T-cell (primary cell): Measurements from ENCODE around the gene ZNF445. TPM values are rescaled to one million over a fixed set of nuclear protein-coding genes. Genes with fewer than 3 reads are reported as not detected.
A peak's percentile ranks its signal among the peaks of the same experiment; 100 is the strongest.

Experiments used
- ATAC-seq, 4 experiments: fragments of 200-7000 bp in 3 of 4; fragments of 150-1000 bp in 1 of 4; cut with Tn5 transposase; replicated peaks in 1 of 4; 1 replicate in 3 of 4; 2 replicates in 1 of 4; pipeline ENCODE4 v1.10.0; 2021; ENCODE audit warnings: moderate library complexity in 3 of 4, mild to moderate bottlenecking in 2 of 4, moderate number of reproducible peaks in 1 of 4
- CTCF ChIA-PET, 2 donors: fragments of 300-600 bp; sonication (Branson Sonifier 250); formaldehyde crosslinking; loops; one replicate each; lab custom pipeline; 2022; ENCODE audit warnings: antibody characterized with exemption in 2 of 2; lab: Charles Lee
- POLR2A ChIA-PET, 2 donors: fragments of 300-600 bp; sonication (Branson Sonifier 250); formaldehyde crosslinking; loops; one replicate each; lab custom pipeline; 2022; ENCODE audit warnings: antibody characterized with exemption in 2 of 2; lab: Charles Lee
- DNase-seq, 35 experiments: peaks; one replicate each; pipeline versions ENCODE4 v3.0.0 to v3.0.0-alpha.2; 2013 to 2023
- H3K27ac ChIP-seq: one replicate; pipeline ENCODE4 v1.5.1; 2013; ENCODE audit warnings: low read length
- H3K27me3 ChIP-seq, 2 experiments: replicated peaks in 1 of 2; 1 replicate in 1 of 2; 2 replicates in 1 of 2; pipeline versions ENCODE4 v1.6.1 to v1.7.0; 2013; ENCODE audit warnings: low read length in 1 of 2, mixed read lengths in 1 of 2; ENCODE audit not compliant: control insufficient read depth in 2 of 2, insufficient read depth in 2 of 2; ENCODE audit errors: extremely low read depth in 1 of 2
- H3K36me3 ChIP-seq, 2 donors: 1 replicate in 1 of 2; 2 replicates in 1 of 2; pipeline versions ENCODE4 v1.6.1 to v1.7.0; 2013; ENCODE audit warnings: low read length in 1 of 2; ENCODE audit not compliant: control insufficient read depth in 2 of 2, insufficient read depth in 1 of 2; ENCODE audit errors: extremely low read depth in 1 of 2
- H3K4me1 ChIP-seq, 2 experiments: 1 replicate in 1 of 2; 2 replicates in 1 of 2; pipeline versions ENCODE4 v1.6.1 to v1.7.0; 2013; ENCODE audit warnings: low read length in 2 of 2, mixed read lengths in 1 of 2; ENCODE audit not compliant: insufficient read depth in 2 of 2, control insufficient read depth in 1 of 2; ENCODE audit errors: extremely low read depth in 1 of 2
- H3K4me3 ChIP-seq, 2 donors: 1 replicate in 1 of 2; 2 replicates in 1 of 2; pipeline versions ENCODE4 v1.5.1 to v1.7.0; 2013; ENCODE audit warnings: mild to moderate bottlenecking in 2 of 2, low read length in 1 of 2, moderate library complexity in 1 of 2; ENCODE audit not compliant: control insufficient read depth in 1 of 2; ENCODE audit errors: extremely low read depth in 1 of 2
- H3K9me3 ChIP-seq: 2 replicates; pipeline ENCODE4 v1.7.0; 2013
- H3K27ac Mint-ChIP-seq, 2 donors: one replicate each; pipeline ENCODE4 v1.8.0; 2020 to 2021; ENCODE audit warnings: mild to moderate bottlenecking in 2 of 2, mixed read lengths in 2 of 2
- H3K27me3 Mint-ChIP-seq, 2 donors: one replicate each; pipeline ENCODE4 v1.8.0; 2021 to 2022; ENCODE audit warnings: mixed read lengths in 2 of 2
- H3K36me3 Mint-ChIP-seq: one replicate; pipeline ENCODE4 v1.8.0; 2021; ENCODE audit warnings: mixed read lengths
- H3K4me1 Mint-ChIP-seq, 3 donors: one replicate each; pipeline ENCODE4 v1.8.0; 2020 to 2022; ENCODE audit warnings: mixed read lengths in 3 of 3, mild to moderate bottlenecking in 1 of 3
- H3K4me3 Mint-ChIP-seq, 3 donors: one replicate each; pipeline ENCODE4 v1.8.0; 2020 to 2022; ENCODE audit warnings: mild to moderate bottlenecking in 3 of 3, mixed read lengths in 3 of 3, moderate library complexity in 3 of 3
- H3K9me3 Mint-ChIP-seq, 3 donors: one replicate each; pipeline ENCODE4 v1.8.0; 2020 to 2022; ENCODE audit warnings: mixed read lengths in 3 of 3
- WGBS: methylation state at CpG from one replicate; pipeline ENCODE4 v1.1.5; 2013; ENCODE audit warnings: missing lambda C conversion rate; ENCODE audit not compliant: insufficient coverage; 5-methylcytosine and 5-hydroxymethylcytosine counted together
- total RNA-seq, 35 experiments: library from RNA in 6 of 35; stranded (reverse) in 6 of 35; fragments of 120-200 nt in 1 of 35; gene quantifications; one replicate each; pipeline versions ENCODE4 v1.2.1 to v1.2.4 and lab custom pipeline; 2013 to 2026

Gene ZNF445
- total RNA-seq, 5 donors from 2014 or later (not counting 1 experiment from before 2014, with no cell fraction given), result 14.1 to 34.8 (median 29.6) TPM

- H3K27ac ChIP-seq, result no peak overlapping the region
- DNase-seq (no peak), ATAC-seq (no peak)
- H3K36me3 ChIP-seq, result peaks cover 0 to 15% of the 10 kb centered on the region in 2 donors
- peaks cover 15% of the 10 kb centered on the region for H3K9me3 ChIP-seq
- H3K4me1 Mint-ChIP-seq, result no peaks in the 10 kb centered on the region
- H3K36me3 Mint-ChIP-seq, result peaks cover 56% of the 10 kb centered on the region
- H3K4me1 ChIP-seq, result no peaks in the 10 kb centered on the region
- no peak overlapping the region for H3K4me3 Mint-ChIP-seq
- CTCF ChIA-PET, result no interaction called here
- POLR2A ChIA-PET, result no interaction called here
- no peaks in the 10 kb centered on the region for H3K27me3 ChIP-seq
- no peak overlapping the region for H3K27ac Mint-ChIP-seq
- peaks cover 0 to 39% (median 29%) of the 10 kb centered on the region in 3 donors for H3K9me3 Mint-ChIP-seq
- H3K4me3 ChIP-seq, result no peak overlapping the region
- WGBS, result 100% methylated on average over 1 of the region's 1 CpG
- H3K27me3 Mint-ChIP-seq, result no peaks in the 10 kb centered on the region
These were observed 15.0 kb upstream of the ZNF445 start for GRCh38 chr3:44492496-44492895.

GRCh38 chr3:44482721-44483120 lies 5.3 kb upstream of the ZNF445 start:
- Mint-ChIP-seq H3K4me1 (peaks cover 2 to 8% (median 5%) of the 10 kb centered on the region in 3 donors), H3K27me3 (no peaks in the 10 kb centered on the region), H3K9me3 (peaks cover 8 to 24% (median 12%) of the 10 kb centered on the region in 3 donors), H3K27ac (no peak overlapping the region), H3K36me3 (no peaks in the 10 kb centered on the region), H3K4me3 (no peak overlapping the region)
- no peak overlapping the region for H3K4me3 ChIP-seq
- peaks cover 2% of the 10 kb centered on the region for H3K9me3 ChIP-seq
- no peaks in the 10 kb centered on the region for H3K27me3 ChIP-seq
- ChIA-PET POLR2A (no interaction called here), CTCF (no interaction called here)
- DNase-seq (no peak), ATAC-seq (no peak)
- H3K36me3 ChIP-seq, result peaks cover 0 to 2% of the 10 kb centered on the region in 2 donors
- H3K4me1 ChIP-seq, result peaks cover 0 to 5% of the 10 kb centered on the region in 2 experiments
- 100% methylated on average over 1 of the region's 1 CpG for WGBS
- H3K27ac ChIP-seq, result no peak overlapping the region

- no peak for ATAC-seq
- no peaks in the 10 kb centered on the region for H3K36me3 Mint-ChIP-seq
- WGBS, result 95% methylated on average over 2 of the region's 2 CpGs
These were observed 1.2 kb upstream of the ZNF445 start for GRCh38 chr3:44478606-44479094.

GRCh38 chr3:44478055-44478468 lies 592 bp upstream of the ZNF445 start:
- DNase-seq (peak in 1 of 35 experiments; percentile 2), ATAC-seq (no peak)
- H3K27me3 ChIP-seq, result no peaks in the 10 kb centered on the region
- ChIA-PET POLR2A (interaction anchor here (0.8 to 1.1 kb wide), 3 partner anchors 11 to 33 kb away, joined by 4 to 6 read pairs (median 5); no protein-coding TSS in a partner anchor), CTCF (interaction anchor here (0.6 to 1.8 kb wide), 3 partner anchors 33 to 53 kb away, joined by 3 to 6 read pairs (median 3); no protein-coding TSS in a partner anchor)
- no peaks in the 10 kb centered on the region for H3K9me3 Mint-ChIP-seq
- peaks cover 12 to 19% of the 10 kb centered on the region in 2 experiments for H3K4me1 ChIP-seq
- no peaks in the 10 kb centered on the region for H3K36me3 ChIP-seq
- H3K36me3 Mint-ChIP-seq, result no peaks in the 10 kb centered on the region
- H3K9me3 ChIP-seq, result no peaks in the 10 kb centered on the region
- peak overlapping the region; percentile 79 to 83 for H3K27ac Mint-ChIP-seq
- no peak overlapping the region for H3K27ac ChIP-seq
- H3K4me3 ChIP-seq, result peak overlapping the region; percentile 53 to 83
- WGBS, result 100% methylated on average over 2 of the region's 4 CpGs
- H3K4me1 Mint-ChIP-seq, result peaks cover 30 to 36% (median 34%) of the 10 kb centered on the region in 3 donors
- no peaks in the 10 kb centered on the region for H3K27me3 Mint-ChIP-seq
- H3K4me3 Mint-ChIP-seq, result peak overlapping the region; percentile 91 to 94 (median 93)

More at GRCh38 chr3:44478606-44479094, 1.2 kb upstream of the ZNF445 start:
- H3K9me3 ChIP-seq, result no peaks in the 10 kb centered on the region
- Mint-ChIP-seq H3K9me3 (no peaks in the 10 kb centered on the region), H3K4me1 (peaks cover 27 to 33% (median 28%) of the 10 kb centered on the region in 3 donors), H3K4me3 (peak overlapping the region; percentile 91 to 94 (median 93)), H3K27ac (no peak overlapping the region), H3K27me3 (no peaks in the 10 kb centered on the region)
- H3K4me1 ChIP-seq, result peaks cover 12 to 19% of the 10 kb centered on the region in 2 experiments
- H3K36me3 ChIP-seq, result no peaks in the 10 kb centered on the region
- no peak overlapping the region for H3K27ac ChIP-seq
- POLR2A ChIA-PET, result interaction anchor here in 1 of 2 donors (1.1 kb wide), 1 partner anchor 32 kb away, joined by 5 read pairs; no protein-coding TSS in a partner anchor
- DNase-seq, result no peak
- no peak overlapping the region for H3K4me3 ChIP-seq
- H3K27me3 ChIP-seq, result no peaks in the 10 kb centered on the region
- CTCF ChIA-PET, result interaction anchor here in 1 of 2 donors (1.8 kb wide), 1 partner anchor 32 kb away, joined by 6 read pairs; no protein-coding TSS in a partner anchor

GRCh38 chr3:44476963-44477311 lies 533 bp downstream of the ZNF445 start:
- peaks cover 12 to 19% of the 10 kb centered on the region in 2 experiments for H3K4me1 ChIP-seq
- no peaks in the 10 kb centered on the region for H3K27me3 ChIP-seq
- H3K27ac ChIP-seq, result no peak overlapping the region
- Mint-ChIP-seq H3K27me3 (no peaks in the 10 kb centered on the region), H3K9me3 (no peaks in the 10 kb centered on the region), H3K36me3 (no peaks in the 10 kb centered on the region), H3K27ac (peak overlapping the region; percentile 81 to 84), H3K4me1 (peaks cover 35 to 43% (median 39%) of the 10 kb centered on the region in 3 donors), H3K4me3 (peak overlapping the region; percentile 86 to 94 (median 91))
- no peak for DNase-seq
- no peaks in the 10 kb centered on the region for H3K9me3 ChIP-seq
- no peaks in the 10 kb centered on the region for H3K36me3 ChIP-seq
- POLR2A ChIA-PET, result no interaction called here
- peak overlapping the region; percentile 57 to 83 for H3K4me3 ChIP-seq
- CTCF ChIA-PET, result no interaction called here
- no peak for ATAC-seq
- no CpG with 5 or more reads among the region's 5 CpGs for WGBS

GRCh38 chr3:44476181-44476611 lies 1.3 kb downstream of the ZNF445 start:
- H3K4me3 Mint-ChIP-seq, result peak overlapping the region; percentile 86 to 94 (median 91)
- WGBS, result 10% methylated on average over 5 of the region's 6 CpGs
- H3K27ac Mint-ChIP-seq, result peak overlapping the region; percentile 81 to 84
- POLR2A ChIA-PET, result no interaction called here
- peaks cover 6% of the 10 kb centered on the region for H3K36me3 Mint-ChIP-seq
- H3K4me1 Mint-ChIP-seq, result peaks cover 43 to 50% (median 46%) of the 10 kb centered on the region in 3 donors
- no peaks in the 10 kb centered on the region for H3K9me3 ChIP-seq
- H3K9me3 Mint-ChIP-seq, result no peaks in the 10 kb centered on the region
- DNase-seq, result peak in 1 of 35 experiments; percentile 34
- ATAC-seq, result no peak
- peak overlapping the region; percentile 57 to 83 for H3K4me3 ChIP-seq
- no peaks in the 10 kb centered on the region for H3K27me3 ChIP-seq
- no peaks in the 10 kb centered on the region for H3K36me3 ChIP-seq
- peaks cover 12 to 19% of the 10 kb centered on the region in 2 experiments for H3K4me1 ChIP-seq
- H3K27me3 Mint-ChIP-seq, result no peaks in the 10 kb centered on the region
- no peak overlapping the region for H3K27ac ChIP-seq
- CTCF ChIA-PET, result no interaction called here
